NB4 (cell line): ENCODE results near the gene B3GLCT.

ENCODE experiments used
- DNase-seq: peaks from one replicate; pipeline ENCODE4 v3.0.0; 2010; ENCODE audit warnings: low read depth
- H3K4me3 ChIP-seq: one replicate; pipeline ENCODE4 v1.5.1; 2011; ENCODE audit warnings: mild to moderate bottlenecking, low read depth, low read length, moderate library complexity
- CTCF ChIP-seq: IDR thresholded peaks from one replicate; pipeline ENCODE4 v1.5.1; 2012; ENCODE audit warnings: low read depth, low read length
- MYC ChIP-seq: IDR thresholded peaks from 2 replicates; pipeline ENCODE4 v1.6.1; 2011; ENCODE audit warnings: low read depth, low read length
- POLR2A ChIP-seq: IDR thresholded peaks from 2 replicates; pipeline ENCODE4 v1.6.1; 2011; ENCODE audit warnings: mild to moderate bottlenecking; ENCODE audit not compliant: insufficient read length; ENCODE audit errors: extremely low read depth
- TF ChIP-seq, protein P1 (sequence below): IDR thresholded peaks from 2 replicates; pipeline ENCODE4 v1.6.1; 2011; ENCODE audit warnings: low read depth, low read length

The B3GLCT gene

GRCh38 chr13:31242916-31243315, 43.1 kb downstream of the B3GLCT start:
- H3K4me3 ChIP-seq: no peak overlapping the region
- TF ChIP-seq MYC (no peak), CTCF (no peak), POLR2A (no peak)
- TF ChIP-seq, protein P1, sequence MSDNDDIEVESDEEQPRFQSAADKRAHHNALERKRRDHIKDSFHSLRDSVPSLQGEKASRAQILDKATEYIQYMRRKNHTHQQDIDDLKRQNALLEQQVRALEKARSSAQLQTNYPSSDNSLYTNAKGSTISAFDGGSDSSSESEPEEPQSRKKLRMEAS: no peak
- DNase-seq: no peak

DNA sequence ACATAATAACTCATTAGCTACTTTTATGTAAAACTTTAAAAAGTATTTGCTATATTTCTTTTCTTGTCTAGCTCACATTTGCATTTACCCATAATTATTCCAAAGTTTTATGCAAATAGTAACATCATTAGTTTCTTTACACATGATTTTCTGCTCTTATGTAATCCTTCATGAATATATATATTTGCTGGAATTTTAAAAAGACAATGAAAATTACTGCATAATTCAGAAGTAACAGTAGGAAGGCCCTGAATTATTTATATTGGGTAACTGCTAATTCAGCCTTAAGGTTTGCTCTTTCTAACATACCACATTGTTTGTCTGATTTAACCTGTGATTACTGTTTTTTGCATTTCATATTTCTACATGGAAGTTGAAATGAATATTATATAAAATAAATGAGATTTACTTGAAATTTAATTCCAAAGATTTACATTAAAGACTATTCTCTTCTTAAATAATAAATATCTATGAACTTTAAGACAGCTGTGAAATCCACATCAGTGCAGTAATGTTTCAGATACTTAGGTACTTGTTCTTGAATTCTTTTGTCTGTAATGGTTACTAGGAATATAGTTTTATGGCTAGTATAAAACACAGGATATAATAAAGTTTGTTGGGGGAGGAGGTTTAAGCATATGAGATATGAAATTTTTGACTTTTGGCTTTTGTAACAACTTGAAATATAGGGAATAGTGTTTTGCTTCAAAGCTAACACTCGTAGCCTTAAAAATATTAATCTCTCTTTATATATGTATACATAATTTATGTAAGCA, 46.0 kb downstream of the B3GLCT start:
- no peak overlapping the region for H3K4me3 ChIP-seq
- no peak for DNase-seq
- TF ChIP-seq, protein P1: no peak
- TF ChIP-seq POLR2A: no peak
- TF ChIP-seq MYC: no peak

- TF ChIP-seq POLR2A: no peak
- TF ChIP-seq MYC: no peak
- TF ChIP-seq CTCF: no peak
- TF ChIP-seq, protein P1: no peak
- no peak overlapping the region for H3K4me3 ChIP-seq
Observed at GRCh38 chr13:31246918-31247317, 47.1 kb downstream of the B3GLCT start.

DNA sequence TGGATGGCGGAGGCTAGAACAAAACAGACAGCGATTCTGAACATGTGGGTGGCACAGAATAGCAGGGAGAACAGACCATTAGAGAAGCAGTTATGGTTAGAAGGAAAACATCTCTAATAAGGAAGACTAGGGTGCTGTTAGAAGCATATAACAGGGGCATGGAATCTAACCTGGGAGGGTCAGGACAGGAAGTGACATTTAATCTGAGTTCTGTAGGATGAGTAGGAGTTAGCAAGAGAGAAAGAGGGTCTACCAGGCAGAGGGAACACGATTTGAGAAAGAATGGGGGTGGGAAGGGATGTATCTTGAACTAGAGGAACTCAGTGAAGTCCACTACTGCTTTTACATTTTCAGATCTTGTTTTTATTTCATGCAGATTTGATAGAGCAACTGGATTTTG, 48.6 kb downstream of the B3GLCT start:
- no peak for TF ChIP-seq POLR2A
- no peak for TF ChIP-seq MYC
- TF ChIP-seq, protein P1: no peak
- TF ChIP-seq CTCF: no peak
- H3K4me3 ChIP-seq: no peak overlapping the region
- no peak for DNase-seq

More at GRCh38 chr13:31246918-31247317, 47.1 kb downstream of the B3GLCT start:
- DNase-seq: no peak

DNA sequence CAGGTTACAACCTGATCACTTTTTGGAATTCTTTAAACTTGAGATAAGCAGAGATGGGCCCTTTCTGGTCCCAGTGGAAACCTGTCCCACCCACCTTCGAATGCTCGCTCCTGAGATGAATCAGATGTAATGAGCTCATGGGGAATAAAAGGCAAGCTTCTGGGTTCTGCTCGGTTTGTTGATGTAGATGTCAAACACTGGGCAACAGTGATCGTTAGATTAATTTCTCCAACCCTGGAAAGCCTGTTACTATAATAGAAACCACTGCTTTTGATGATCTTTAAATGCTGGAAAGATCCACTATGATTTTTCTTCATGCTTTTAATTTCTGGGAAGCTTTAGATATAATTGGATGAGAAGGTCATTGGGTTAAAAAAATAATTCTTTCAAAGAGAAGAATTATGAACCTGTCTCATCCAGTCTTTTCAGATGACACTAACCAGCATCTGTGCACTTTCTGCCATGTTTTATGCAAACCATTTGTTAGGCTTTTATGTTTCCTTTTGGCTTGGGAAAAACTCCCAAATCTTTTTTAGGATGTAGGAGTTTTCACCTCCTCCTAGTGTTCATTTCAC, 49.3 kb downstream of the B3GLCT start:
- TF ChIP-seq, protein P1: no peak
- TF ChIP-seq CTCF (no peak), POLR2A (no peak), MYC (no peak)
- DNase-seq: no peak
- no peak overlapping the region for H3K4me3 ChIP-seq

DNA sequence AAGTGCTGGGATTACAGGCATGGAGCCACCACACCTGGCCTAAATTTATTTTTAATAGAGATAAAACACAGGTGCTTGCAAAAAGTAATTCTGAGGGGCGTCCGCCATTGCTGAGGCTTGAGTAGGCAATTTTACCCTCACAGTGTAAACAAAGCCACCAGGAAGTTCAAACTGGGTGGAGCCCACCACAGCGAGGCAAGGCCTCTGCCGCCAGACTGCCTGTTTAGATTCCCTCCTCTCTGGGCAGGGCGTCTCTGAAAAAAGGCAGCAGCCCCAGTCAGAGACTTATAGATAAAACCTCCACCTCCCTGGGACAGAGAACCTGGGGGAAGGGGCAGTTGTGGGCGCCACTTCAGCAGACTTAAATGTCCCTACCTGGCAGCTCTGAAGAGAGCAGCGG, 50.7 kb downstream of the B3GLCT start:
- DNase-seq: no peak

More for the DNA sequence above, 50.7 kb downstream of the B3GLCT start:
- TF ChIP-seq MYC (no peak), POLR2A (no peak), CTCF (no peak)
- TF ChIP-seq, protein P1: no peak
- no peak overlapping the region for H3K4me3 ChIP-seq
